GM12801 (cell line): ENCODE results near the gene OGFR.

Experiments used
- TF ChIP-seq, protein P1 (sequence below): IDR thresholded peaks from one replicate; pipeline ENCODE4 v1.5.1; 2011; ENCODE audit warnings: control low read depth; ENCODE audit not compliant: insufficient read length; ENCODE audit errors: extremely low read depth

The OGFR gene

DNA sequence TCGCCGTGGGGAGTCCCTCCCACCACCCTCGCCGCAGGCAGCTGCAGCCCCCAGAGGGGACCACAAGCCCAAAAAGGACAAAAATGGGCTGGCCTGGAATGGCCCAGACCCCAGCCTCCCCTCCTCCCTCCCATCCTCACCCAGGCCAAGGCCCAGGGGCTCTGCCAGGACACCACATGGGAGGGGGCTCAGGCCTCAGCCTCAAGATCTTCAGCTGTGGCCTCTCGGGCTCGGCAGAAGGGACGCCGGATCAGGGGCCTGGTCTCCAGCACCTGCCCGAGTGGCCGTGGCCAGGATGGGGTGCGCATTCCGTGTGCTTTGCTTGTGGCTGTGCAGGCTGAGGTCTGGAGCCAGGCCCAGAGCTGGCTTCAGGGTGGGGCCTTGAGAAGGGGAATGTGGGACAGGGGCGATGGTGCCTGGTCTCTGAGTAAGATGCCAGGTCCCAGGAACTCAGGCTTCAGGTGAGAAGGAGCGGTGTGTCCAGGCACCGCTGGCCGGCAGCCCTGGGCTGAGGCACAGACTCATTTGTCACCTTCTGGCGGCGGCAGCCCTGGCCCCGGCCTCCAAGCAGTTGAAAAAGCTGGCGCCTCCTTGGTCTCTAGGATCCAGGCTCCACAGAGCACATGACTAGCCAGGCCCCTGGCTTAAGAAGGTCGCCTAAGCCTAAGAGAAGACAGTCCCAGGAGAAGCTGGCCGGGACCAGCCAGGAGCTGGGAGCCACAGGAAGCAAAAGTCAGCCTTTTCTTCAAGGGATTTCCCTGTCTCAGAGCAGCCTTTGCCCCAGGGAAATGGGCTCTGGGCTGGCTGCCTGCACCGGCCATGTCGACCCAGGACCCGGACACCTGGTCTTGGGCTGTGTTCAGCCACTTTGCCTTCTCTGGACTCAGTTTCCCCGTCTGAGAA, 43.5 kb upstream of the OGFR start:
- TF ChIP-seq, protein P1, sequence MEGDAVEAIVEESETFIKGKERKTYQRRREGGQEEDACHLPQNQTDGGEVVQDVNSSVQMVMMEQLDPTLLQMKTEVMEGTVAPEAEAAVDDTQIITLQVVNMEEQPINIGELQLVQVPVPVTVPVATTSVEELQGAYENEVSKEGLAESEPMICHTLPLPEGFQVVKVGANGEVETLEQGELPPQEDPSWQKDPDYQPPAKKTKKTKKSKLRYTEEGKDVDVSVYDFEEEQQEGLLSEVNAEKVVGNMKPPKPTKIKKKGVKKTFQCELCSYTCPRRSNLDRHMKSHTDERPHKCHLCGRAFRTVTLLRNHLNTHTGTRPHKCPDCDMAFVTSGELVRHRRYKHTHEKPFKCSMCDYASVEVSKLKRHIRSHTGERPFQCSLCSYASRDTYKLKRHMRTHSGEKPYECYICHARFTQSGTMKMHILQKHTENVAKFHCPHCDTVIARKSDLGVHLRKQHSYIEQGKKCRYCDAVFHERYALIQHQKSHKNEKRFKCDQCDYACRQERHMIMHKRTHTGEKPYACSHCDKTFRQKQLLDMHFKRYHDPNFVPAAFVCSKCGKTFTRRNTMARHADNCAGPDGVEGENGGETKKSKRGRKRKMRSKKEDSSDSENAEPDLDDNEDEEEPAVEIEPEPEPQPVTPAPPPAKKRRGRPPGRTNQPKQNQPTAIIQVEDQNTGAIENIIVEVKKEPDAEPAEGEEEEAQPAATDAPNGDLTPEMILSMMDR, result no peak

DNA sequence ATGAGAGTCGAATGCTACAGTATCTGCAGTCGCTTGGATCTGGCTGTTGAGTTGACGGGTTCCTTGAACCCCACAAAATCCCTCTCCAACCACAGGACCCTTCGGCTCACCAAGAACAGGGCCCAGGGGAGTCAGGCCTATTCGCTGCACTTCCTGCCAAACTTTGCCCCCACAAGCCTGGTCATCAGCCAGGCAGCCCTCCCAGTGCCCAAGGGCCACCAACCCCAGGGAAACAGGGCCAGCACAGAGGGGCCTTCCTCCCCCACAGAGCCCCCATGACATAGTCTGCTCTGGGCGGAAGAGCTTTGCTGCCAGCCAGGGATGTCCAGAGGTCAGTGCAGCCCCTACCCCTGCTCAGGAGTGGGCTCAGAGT, 42.9 kb upstream of the OGFR start:
- TF ChIP-seq, protein P1, result no peak

DNA sequence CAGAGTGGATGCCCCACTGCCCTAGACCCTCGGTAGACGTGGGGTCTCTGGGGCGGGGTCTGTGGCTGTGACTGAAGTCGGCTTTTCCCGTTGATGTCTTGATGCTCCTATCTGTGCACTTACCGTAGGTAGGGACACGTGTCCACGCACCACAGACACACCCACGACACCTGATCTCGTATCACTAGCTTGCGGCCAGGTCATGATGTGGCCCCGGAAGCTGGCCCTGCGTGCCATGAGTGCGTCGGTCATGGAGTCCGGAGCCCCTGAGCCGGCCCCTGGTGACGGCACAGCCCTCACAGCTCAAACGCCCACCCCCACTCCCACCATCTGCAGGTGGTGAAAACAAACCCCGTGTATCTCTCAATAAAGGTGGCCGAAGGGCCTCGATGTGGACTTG, 42.3 kb upstream of the OGFR start:
- TF ChIP-seq, protein P1, result no peak

GRCh38 chr20:62762801-62763368, 41.8 kb upstream of the OGFR start:
- TF ChIP-seq, protein P1, result no peak

GRCh38 chr20:62763404-62763803, 41.2 kb upstream of the OGFR start:
- TF ChIP-seq, protein P1, result no peak

GRCh38 chr20:62764156-62764935, 40.3 kb upstream of the OGFR start:
- TF ChIP-seq, protein P1, result no peak

- TF ChIP-seq, protein P1, result no peak
Measured at GRCh38 chr20:62765021-62765420, 39.6 kb upstream of the OGFR start.
